Central memory CD8-positive, alpha-beta T cell (primary cell): Measurements from ENCODE around the gene GJA3.

Experiments used
- ATAC-seq: fragments of 150-1000 bp; cut with Tn5 transposase; replicated peaks from 2 replicates; pipeline ENCODE4 v1.10.0; 2022; ENCODE audit warnings: mild to moderate bottlenecking, moderate FRiP score, moderate number of reproducible peaks; ENCODE audit not compliant: poor library complexity, severe bottlenecking; ENCODE audit errors: extremely low read depth
- DNase-seq, 2 donors: peaks; one replicate each; pipeline ENCODE4 v3.0.0; 2021; ENCODE audit warnings: low spot score in 2 of 2
- H3K27ac Mint-ChIP-seq: one replicate; pipeline ENCODE4 v1.8.0; 2022; ENCODE audit warnings: low read depth, mild to moderate bottlenecking, moderate library complexity, mixed read lengths
- H3K27me3 Mint-ChIP-seq: one replicate; pipeline ENCODE4 v1.8.0; 2022; ENCODE audit warnings: mixed read lengths
- H3K36me3 Mint-ChIP-seq: one replicate; pipeline ENCODE4 v1.8.0; 2022; ENCODE audit warnings: mild to moderate bottlenecking, moderate library complexity, mixed read lengths; ENCODE audit not compliant: insufficient read depth
- H3K4me1 Mint-ChIP-seq: one replicate; pipeline ENCODE4 v1.8.0; 2022; ENCODE audit warnings: mixed read lengths
- H3K4me3 Mint-ChIP-seq: one replicate; pipeline ENCODE4 v1.8.0; 2022; ENCODE audit warnings: mild to moderate bottlenecking, moderate library complexity, mixed read lengths
- H3K9me3 Mint-ChIP-seq: one replicate; pipeline ENCODE4 v1.8.0; 2022; ENCODE audit warnings: mixed read lengths

Gene GJA3

GRCh38 chr13:20109037-20109436 is 51.8 kb downstream of the GJA3 start:
- Mint-ChIP-seq H3K9me3 (no peaks in the 10 kb centered on the region), H3K4me3 (no peak overlapping the region)

DNA sequence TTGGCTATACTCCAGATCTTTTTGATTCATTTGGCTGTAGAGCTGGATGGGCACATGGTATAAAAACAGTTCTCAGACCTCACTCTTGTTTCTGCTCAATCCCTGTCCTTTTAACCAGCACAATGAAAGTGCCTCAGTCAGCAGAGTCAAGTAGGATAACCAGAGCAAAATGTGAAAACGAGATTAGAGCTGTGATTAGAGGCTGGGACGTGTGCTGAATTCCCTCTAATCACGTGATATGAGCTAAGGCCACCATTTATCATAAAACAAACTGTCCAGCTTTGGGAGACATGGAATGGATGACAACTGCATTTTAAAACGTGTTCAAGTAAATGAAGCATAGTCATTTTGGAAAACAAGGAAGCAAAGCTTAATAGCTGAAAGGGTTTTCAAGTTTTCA is 54.1 kb downstream of the GJA3 start:
- no peak for DNase-seq
- Mint-ChIP-seq H3K4me3 (no peak overlapping the region), H3K4me1 (no peaks in the 10 kb centered on the region), H3K36me3 (no peaks in the 10 kb centered on the region), H3K9me3 (no peaks in the 10 kb centered on the region), H3K27me3 (peaks cover 38% of the 10 kb centered on the region), H3K27ac (no peak overlapping the region)
- no peak for ATAC-seq

More at GRCh38 chr13:20109037-20109436, 51.8 kb downstream of the GJA3 start:
- Mint-ChIP-seq H3K27ac (no peak overlapping the region), H3K27me3 (peaks cover 20% of the 10 kb centered on the region), H3K4me1 (no peaks in the 10 kb centered on the region), H3K36me3 (no peaks in the 10 kb centered on the region)
- DNase-seq, result no peak
- no peak for ATAC-seq

GRCh38 chr13:20105161-20105689 is 55.6 kb downstream of the GJA3 start:
- H3K9me3 Mint-ChIP-seq, result no peaks in the 10 kb centered on the region
- no peak for DNase-seq
- no peak overlapping the region for H3K4me3 Mint-ChIP-seq
- no peaks in the 10 kb centered on the region for H3K36me3 Mint-ChIP-seq
- H3K4me1 Mint-ChIP-seq, result no peaks in the 10 kb centered on the region
- H3K27me3 Mint-ChIP-seq, result peaks cover 53% of the 10 kb centered on the region
- no peak for ATAC-seq
- no peak overlapping the region for H3K27ac Mint-ChIP-seq

DNA sequence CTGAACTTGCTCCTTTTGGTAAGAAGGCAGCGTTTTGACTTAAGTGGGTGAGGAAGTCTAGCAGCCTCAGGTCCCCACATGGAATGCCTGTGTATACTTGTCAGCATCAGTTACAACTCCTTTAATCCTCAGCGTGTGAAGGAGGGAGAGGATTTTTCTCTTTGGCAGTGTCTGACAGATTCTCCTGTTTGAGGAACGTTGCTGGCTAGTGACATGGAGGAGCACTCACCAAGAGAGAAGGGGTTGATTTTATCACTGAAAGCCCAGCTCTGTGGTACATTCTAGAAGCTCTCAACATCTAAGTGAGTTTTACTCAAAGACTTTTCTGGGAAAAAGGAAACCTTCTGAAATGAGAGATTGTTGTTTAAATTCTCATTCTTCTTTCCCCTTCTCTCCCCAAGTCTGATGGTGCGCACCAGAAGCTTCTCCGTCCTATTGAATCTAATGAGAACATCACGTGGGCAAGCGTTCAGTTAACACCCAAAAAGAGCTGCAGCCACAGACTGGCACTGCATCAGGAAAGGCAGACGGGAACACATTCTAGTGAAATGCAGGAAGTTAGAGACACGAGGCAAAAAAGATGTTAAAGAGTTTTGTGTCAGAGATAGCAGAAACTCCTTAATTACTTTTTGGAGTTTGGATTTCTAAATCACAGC is 58.2 kb downstream of the GJA3 start:
- no peak for ATAC-seq
- no peaks in the 10 kb centered on the region for H3K9me3 Mint-ChIP-seq
- no peaks in the 10 kb centered on the region for H3K36me3 Mint-ChIP-seq
- no peak for DNase-seq
- H3K27ac Mint-ChIP-seq, result no peak overlapping the region
- H3K27me3 Mint-ChIP-seq, result peaks cover 76% of the 10 kb centered on the region
- H3K4me3 Mint-ChIP-seq, result no peak overlapping the region
- H3K4me1 Mint-ChIP-seq, result no peaks in the 10 kb centered on the region

GRCh38 chr13:20101467-20102316 is 59.2 kb downstream of the GJA3 start:
- Mint-ChIP-seq H3K27me3 (peaks cover 76% of the 10 kb centered on the region), H3K27ac (no peak overlapping the region), H3K4me1 (no peaks in the 10 kb centered on the region), H3K9me3 (no peaks in the 10 kb centered on the region), H3K36me3 (no peaks in the 10 kb centered on the region), H3K4me3 (no peak overlapping the region)
- DNase-seq (no peak), ATAC-seq (no peak)

- no peak overlapping the region for H3K4me3 Mint-ChIP-seq
- no peaks in the 10 kb centered on the region for H3K36me3 Mint-ChIP-seq
- H3K4me1 Mint-ChIP-seq, result no peaks in the 10 kb centered on the region
- ATAC-seq, result no peak
- H3K9me3 Mint-ChIP-seq, result no peaks in the 10 kb centered on the region
- H3K27ac Mint-ChIP-seq, result no peak overlapping the region
- no peak for DNase-seq
- peaks cover 58% of the 10 kb centered on the region for H3K27me3 Mint-ChIP-seq
Measured at GRCh38 chr13:20099319-20099718, 61.5 kb downstream of the GJA3 start.

DNA sequence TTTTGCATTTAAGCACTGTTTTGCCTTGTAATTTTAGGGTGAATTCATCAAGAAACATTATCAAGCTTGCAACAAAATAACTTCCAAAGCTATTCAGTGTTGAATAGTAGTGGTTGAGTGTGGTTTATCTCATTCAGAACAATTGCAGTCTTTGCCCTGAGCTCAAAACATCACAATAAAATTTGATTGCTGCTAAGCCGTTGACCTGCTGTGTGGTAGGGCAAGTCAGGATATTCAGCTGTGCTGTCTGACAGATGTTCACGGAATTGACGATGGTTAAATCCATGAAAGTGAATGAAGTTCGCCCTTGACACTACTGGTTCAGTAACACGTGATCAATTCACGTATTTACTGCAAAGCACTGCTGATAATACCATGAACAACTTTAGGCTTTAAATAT is 66.9 kb downstream of the GJA3 start:
- no peak overlapping the region for H3K27ac Mint-ChIP-seq
- no peaks in the 10 kb centered on the region for H3K4me1 Mint-ChIP-seq
- peaks cover 10% of the 10 kb centered on the region for H3K27me3 Mint-ChIP-seq
- no peak overlapping the region for H3K4me3 Mint-ChIP-seq
- no peak for ATAC-seq
- DNase-seq, result no peak
- no peaks in the 10 kb centered on the region for H3K36me3 Mint-ChIP-seq
- H3K9me3 Mint-ChIP-seq, result no peaks in the 10 kb centered on the region

- H3K4me3 Mint-ChIP-seq, result no peak overlapping the region
- DNase-seq (no peak), ATAC-seq (no peak)
- no peaks in the 10 kb centered on the region for H3K9me3 Mint-ChIP-seq
- no peak overlapping the region for H3K27ac Mint-ChIP-seq
- no peaks in the 10 kb centered on the region for H3K4me1 Mint-ChIP-seq
- H3K36me3 Mint-ChIP-seq, result peaks cover 14% of the 10 kb centered on the region
- no peaks in the 10 kb centered on the region for H3K27me3 Mint-ChIP-seq
Measured at GRCh38 chr13:20090349-20090748, 70.5 kb downstream of the GJA3 start.
